Loucy (cell line): ENCODE results near the gene SMARCD3.

Experiments used
- H2AFZ ChIP-seq: fragments of 200-600 bp; sonication (generic); 2 replicates; pipeline ENCODE4 v1.6.0; 2016; ENCODE audit warnings: antibody characterized with exemption, mild to moderate bottlenecking, low read length, moderate library complexity
- H3F3A ChIP-seq: fragments of 200-600 bp; 2 replicates; pipeline ENCODE4 v1.6.0; 2016; ENCODE audit warnings: antibody characterized with exemption, low read depth, mild to moderate bottlenecking
- H3K27me3 ChIP-seq: fragments of 200-600 bp; sonication (generic); 2 replicates; pipeline ENCODE4 v1.6.1; 2014; ENCODE audit warnings: low read length, mild to moderate bottlenecking; ENCODE audit not compliant: insufficient read depth, poor library complexity, severe bottlenecking
- H3K36me3 ChIP-seq: fragments of 200-600 bp; sonication (generic); 2 replicates; pipeline ENCODE4 v1.6.1; 2016; ENCODE audit warnings: low read length; ENCODE audit not compliant: insufficient read depth
- H3K4me1 ChIP-seq: fragments of 200-600 bp; sonication (generic); 2 replicates; pipeline ENCODE4 v1.5.1; 2014; ENCODE audit warnings: low read length, mild to moderate bottlenecking; ENCODE audit not compliant: insufficient read depth, poor library complexity, severe bottlenecking
- H3K4me2 ChIP-seq: fragments of 200-600 bp; sonication (generic); 2 replicates; pipeline ENCODE4 v1.6.0; 2014; ENCODE audit warnings: antibody characterized with exemption, low read length, low read depth, mild to moderate bottlenecking; ENCODE audit not compliant: poor library complexity, severe bottlenecking
- H3K4me3 ChIP-seq: fragments of 200-600 bp; sonication (generic); 2 replicates; pipeline ENCODE4 v1.5.1; 2014; ENCODE audit warnings: low read length, mild to moderate bottlenecking, mixed read lengths; ENCODE audit not compliant: poor library complexity, severe bottlenecking
- H3K79me2 ChIP-seq: fragments of 200-600 bp; sonication (generic); 2 replicates; pipeline ENCODE4 v1.6.1; 2014; ENCODE audit warnings: low read length; ENCODE audit not compliant: insufficient read depth
- H3K9ac ChIP-seq: fragments of 200-600 bp; sonication (generic); 2 replicates; pipeline ENCODE4 v1.6.0; 2014; ENCODE audit warnings: mild to moderate bottlenecking, low read depth, low read length, moderate library complexity; ENCODE audit not compliant: poor library complexity, severe bottlenecking
- H3K9me2 ChIP-seq: fragments of 200-600 bp; sonication (generic); replicated peaks from 2 replicates; pipeline ENCODE4 v1.6.1; 2016; ENCODE audit warnings: low read depth, low read length, mixed read lengths
- H3K9me3 ChIP-seq: fragments of 200-600 bp; sonication (generic); 2 replicates; pipeline ENCODE4 v1.6.1; 2014; ENCODE audit warnings: mild to moderate bottlenecking, antibody characterized with exemption, low read length, low read depth; ENCODE audit not compliant: insufficient read depth
- H4K20me1 ChIP-seq: fragments of 200-600 bp; sonication (generic); 2 replicates; pipeline ENCODE4 v1.6.0; 2014; ENCODE audit warnings: antibody characterized with exemption, low read length, mild to moderate bottlenecking; ENCODE audit not compliant: insufficient read depth, poor library complexity, severe bottlenecking
- EZH2phosphoT487 ChIP-seq: fragments of 200-600 bp; IDR thresholded peaks from 2 replicates; pipeline ENCODE4 v1.6.1; 2018; ENCODE audit warnings: antibody characterized with exemption, mild to moderate bottlenecking, moderate library complexity, borderline replicate concordance
- TF ChIP-seq, protein P1 (sequence below): fragments of 200-600 bp; sonication (generic); conservative IDR thresholded peaks from 2 replicates; pipeline ENCODE4 v1.5.1; 2014; ENCODE audit warnings: mild to moderate bottlenecking, antibody characterized with exemption, low read length

Gene SMARCD3

GRCh38 chr7:151278949-151279348, 30.5 kb upstream of the SMARCD3 start:
- H3K9me3 ChIP-seq = no peaks in the 10 kb centered on the region
- TF ChIP-seq, protein P1, sequence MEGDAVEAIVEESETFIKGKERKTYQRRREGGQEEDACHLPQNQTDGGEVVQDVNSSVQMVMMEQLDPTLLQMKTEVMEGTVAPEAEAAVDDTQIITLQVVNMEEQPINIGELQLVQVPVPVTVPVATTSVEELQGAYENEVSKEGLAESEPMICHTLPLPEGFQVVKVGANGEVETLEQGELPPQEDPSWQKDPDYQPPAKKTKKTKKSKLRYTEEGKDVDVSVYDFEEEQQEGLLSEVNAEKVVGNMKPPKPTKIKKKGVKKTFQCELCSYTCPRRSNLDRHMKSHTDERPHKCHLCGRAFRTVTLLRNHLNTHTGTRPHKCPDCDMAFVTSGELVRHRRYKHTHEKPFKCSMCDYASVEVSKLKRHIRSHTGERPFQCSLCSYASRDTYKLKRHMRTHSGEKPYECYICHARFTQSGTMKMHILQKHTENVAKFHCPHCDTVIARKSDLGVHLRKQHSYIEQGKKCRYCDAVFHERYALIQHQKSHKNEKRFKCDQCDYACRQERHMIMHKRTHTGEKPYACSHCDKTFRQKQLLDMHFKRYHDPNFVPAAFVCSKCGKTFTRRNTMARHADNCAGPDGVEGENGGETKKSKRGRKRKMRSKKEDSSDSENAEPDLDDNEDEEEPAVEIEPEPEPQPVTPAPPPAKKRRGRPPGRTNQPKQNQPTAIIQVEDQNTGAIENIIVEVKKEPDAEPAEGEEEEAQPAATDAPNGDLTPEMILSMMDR = no peak
- TF ChIP-seq EZH2phosphoT487 = no peak
- no peak overlapping the region for H3K4me2 ChIP-seq
- no peaks in the 10 kb centered on the region for H3F3A ChIP-seq
- H3K9ac ChIP-seq = no peak overlapping the region
- H4K20me1 ChIP-seq = no peaks in the 10 kb centered on the region
- H3K27me3 ChIP-seq = no peaks in the 10 kb centered on the region
- no peak overlapping the region for H2AFZ ChIP-seq
- H3K36me3 ChIP-seq = no peaks in the 10 kb centered on the region
- no peak overlapping the region for H3K4me3 ChIP-seq
- H3K4me1 ChIP-seq = peaks cover 6% of the 10 kb centered on the region
- no peaks in the 10 kb centered on the region for H3K9me2 ChIP-seq
- no peaks in the 10 kb centered on the region for H3K79me2 ChIP-seq

DNA sequence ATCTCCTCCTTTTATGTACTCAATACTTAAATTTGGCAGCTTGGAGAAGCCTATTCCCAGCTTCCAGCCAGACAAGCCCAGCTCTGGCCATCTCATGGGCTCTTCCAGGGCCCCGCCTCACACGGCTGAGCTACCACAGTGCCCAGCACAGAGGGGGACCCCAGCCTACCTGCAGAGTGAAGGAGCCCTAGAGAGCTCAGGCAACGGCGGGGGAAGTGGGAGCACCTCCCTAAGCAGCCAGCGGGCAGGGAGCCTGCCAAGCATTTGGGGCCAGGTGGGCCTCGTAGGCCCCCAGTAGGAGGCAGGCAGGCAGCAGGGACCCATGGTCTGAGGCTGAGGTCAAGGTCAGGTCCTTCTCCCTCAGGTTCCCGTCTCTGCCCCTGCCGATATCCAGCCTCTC, 29.1 kb upstream of the SMARCD3 start:
- TF ChIP-seq EZH2phosphoT487 = no peak
- TF ChIP-seq, protein P1 = no peak
- H4K20me1 ChIP-seq = no peaks in the 10 kb centered on the region
- H3K27me3 ChIP-seq = no peaks in the 10 kb centered on the region
- no peaks in the 10 kb centered on the region for H3F3A ChIP-seq
- no peaks in the 10 kb centered on the region for H3K36me3 ChIP-seq
- no peaks in the 10 kb centered on the region for H3K9me2 ChIP-seq
- H2AFZ ChIP-seq = peak overlapping the region; percentile 79
- peaks cover 10% of the 10 kb centered on the region for H3K4me1 ChIP-seq
- H3K79me2 ChIP-seq = no peaks in the 10 kb centered on the region
- no peaks in the 10 kb centered on the region for H3K9me3 ChIP-seq
- H3K9ac ChIP-seq = no peak overlapping the region
- no peak overlapping the region for H3K4me3 ChIP-seq
- peak overlapping the region; percentile 43 for H3K4me2 ChIP-seq

DNA sequence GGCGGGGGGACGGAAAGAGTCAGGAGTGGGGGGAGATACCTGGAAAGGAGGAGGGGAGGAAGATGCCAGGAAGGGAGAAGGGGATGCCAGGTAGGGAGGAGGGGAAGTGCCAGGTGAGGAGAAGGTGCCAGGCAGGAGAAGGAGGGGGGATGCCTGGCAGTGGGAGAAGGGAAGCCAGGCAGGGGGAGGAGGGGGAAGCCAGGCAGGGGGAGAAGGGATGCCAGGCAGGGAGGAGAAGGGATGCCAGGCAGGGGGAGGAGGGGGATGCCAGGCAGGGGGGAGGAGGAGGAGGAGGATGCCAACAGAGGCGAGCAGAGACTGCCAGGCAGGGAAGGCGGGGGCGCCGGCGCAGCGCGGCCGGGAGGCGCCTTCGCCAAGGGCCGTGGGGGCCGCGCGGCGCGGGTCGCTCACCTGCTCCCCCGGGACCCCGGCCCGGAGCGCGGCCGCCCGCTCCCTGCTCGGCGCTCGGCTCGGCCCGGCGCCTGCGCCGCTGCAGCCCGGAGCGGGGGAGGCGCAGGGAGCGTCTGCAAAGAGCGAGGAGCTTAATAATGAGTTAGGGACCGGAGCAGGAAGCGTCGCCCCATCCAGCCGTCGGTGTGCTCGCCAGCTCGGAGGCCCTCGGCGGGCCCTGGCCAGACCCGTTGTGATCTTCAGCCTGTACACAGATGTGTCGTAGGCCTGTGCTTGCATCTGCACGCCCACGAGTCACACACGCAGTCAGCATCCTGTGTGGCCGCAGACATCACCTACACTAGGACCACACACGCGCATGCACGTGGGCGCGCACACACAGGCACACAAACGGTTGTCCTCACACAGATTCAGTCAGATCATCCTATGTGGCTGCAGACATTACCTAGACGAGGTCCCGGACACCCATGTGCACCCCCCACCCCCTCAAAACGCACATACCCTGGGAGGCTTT, 28.4 kb upstream of the SMARCD3 start:
- H3F3A ChIP-seq = no peaks in the 10 kb centered on the region
- peak overlapping the region; percentile 59 for H3K4me3 ChIP-seq
- no peaks in the 10 kb centered on the region for H3K36me3 ChIP-seq
- H3K9me2 ChIP-seq = no peaks in the 10 kb centered on the region
- H4K20me1 ChIP-seq = no peaks in the 10 kb centered on the region
- H3K4me2 ChIP-seq = peak overlapping the region; percentile 56
- TF ChIP-seq, protein P1 = no peak
- TF ChIP-seq EZH2phosphoT487 = no peak
- H3K27me3 ChIP-seq = no peaks in the 10 kb centered on the region
- H3K79me2 ChIP-seq = no peaks in the 10 kb centered on the region
- H3K4me1 ChIP-seq = peaks cover 17% of the 10 kb centered on the region
- H3K9me3 ChIP-seq = no peaks in the 10 kb centered on the region
- peak overlapping the region; percentile 8 for H3K9ac ChIP-seq
- H2AFZ ChIP-seq = peak overlapping the region; percentile 79
